NCI-H146 (cell line): ENCODE measurements around the gene SLC4A9.
"Not testable (repeated sequence)": the region's sequence is repeated elsewhere in the genome, so short reads cannot be mapped to it uniquely, and the experiment has no call there.

Source experiments
- DNase-seq: peaks from one replicate; lab custom pipeline; 2025; lab: John Stamatoyannopoulos, UW

Gene SLC4A9

DNA sequence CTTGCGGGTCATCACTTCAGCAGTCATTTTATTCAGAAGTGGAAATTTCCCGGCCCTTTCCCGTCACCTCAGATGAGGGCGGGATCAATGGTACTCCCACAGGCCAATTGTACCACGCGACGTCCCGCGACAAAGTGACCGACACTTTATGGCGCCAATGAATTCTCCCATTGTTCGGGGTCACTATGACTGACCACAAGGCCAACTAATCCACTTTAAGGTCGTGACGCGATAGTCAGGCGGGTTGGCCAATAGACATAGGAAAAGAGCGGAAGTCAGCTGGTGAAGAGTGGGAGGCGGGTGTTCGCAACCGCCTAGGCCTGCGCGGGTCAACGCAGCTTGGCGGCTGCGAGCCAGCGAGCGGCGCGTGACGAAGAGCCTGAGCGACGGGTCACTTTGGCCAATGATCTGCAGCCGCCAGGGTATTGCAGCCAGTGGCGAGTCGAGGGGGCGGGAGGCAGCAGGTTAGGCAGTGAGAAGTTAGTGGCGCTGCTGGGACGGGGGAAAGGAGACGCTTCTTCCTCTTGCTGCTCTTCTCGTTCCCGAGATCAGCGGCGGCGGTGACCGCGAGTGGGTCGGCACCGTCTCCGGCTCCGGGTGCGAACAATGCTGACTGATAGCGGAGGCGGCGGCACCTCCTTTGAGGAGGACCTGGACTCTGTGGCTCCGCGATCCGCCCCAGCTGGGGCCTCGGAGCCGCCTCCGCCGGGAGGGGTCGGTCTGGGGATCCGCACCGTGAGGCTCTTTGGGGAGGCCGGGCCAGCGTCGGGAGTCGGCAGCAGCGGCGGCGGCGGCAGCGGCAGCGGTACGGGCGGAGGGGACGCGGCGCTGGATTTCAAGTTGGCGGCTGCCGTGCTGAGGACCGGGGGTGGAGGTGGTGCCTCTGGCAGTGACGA lies 41.6 kb downstream of the SLC4A9 start, which contains the start of gene ANKHD1:
Gene ANKHD1 (plus strand): TSS at position 472 of the 896 bp plus-strand sequence. CDS start 135 bp downstream, at position 607.
- DNase-seq = peak; percentile 99

DNA sequence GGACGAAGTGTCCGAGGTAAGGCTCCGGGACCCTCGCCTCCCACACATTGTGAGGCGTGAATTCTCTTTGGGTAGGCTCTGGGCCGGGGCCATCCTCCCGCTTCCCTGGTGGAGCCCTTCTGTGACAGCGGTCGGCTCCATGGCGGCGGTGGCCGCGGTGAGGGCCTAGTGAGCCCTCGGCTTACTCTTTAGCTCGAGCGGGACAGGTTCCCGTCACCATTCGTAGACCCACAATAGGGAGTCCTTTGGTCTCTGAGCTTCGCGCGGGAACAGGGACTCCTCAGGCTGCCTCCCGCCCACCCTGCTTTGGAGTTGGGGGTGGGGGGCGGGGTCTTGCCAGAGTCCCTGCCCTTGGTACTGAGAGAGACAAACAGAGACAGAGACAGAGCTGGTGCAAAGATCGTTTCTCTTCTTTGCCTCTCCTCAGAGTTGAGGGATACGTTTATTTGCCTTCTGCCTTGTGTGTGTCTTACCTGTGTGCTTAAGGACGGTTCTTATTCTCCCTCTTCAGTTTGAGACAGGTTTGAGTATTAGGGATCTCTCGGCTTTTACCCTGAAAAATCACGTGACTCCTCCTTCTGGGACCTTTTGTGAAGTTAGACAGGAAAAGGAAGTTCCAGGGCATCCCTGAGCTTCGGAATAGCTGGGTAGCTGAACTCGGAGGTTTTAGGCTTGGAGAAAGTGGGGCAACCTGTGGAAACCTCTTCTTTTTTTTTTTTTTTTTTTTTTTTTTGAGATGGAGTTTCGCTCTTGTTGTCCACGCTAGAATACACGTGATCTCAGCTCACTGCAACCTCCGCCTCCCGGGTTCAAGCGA lies 42.5 kb downstream of the SLC4A9 start:
- peak; percentile 57 for DNase-seq

DNA sequence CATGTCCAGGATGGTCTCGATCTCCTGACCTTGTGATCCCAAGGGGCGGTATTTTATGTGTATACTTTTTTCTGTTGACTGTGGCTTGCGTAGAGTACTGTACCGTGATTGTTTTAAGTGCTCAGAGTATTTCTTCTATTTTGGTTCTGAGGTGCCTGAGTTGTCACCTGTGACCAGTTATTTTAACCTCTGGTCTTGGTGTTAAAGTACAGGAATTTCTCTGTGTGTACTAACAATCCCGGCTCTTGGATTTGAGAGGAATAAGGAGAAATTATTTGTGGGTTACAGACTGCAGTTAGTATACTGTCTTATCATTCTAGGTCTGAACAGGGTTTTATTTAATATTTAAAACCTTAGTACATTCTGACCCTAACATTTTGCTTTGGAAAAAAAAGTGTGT lies 43.6 kb downstream of the SLC4A9 start:
- DNase-seq = no peak

DNA sequence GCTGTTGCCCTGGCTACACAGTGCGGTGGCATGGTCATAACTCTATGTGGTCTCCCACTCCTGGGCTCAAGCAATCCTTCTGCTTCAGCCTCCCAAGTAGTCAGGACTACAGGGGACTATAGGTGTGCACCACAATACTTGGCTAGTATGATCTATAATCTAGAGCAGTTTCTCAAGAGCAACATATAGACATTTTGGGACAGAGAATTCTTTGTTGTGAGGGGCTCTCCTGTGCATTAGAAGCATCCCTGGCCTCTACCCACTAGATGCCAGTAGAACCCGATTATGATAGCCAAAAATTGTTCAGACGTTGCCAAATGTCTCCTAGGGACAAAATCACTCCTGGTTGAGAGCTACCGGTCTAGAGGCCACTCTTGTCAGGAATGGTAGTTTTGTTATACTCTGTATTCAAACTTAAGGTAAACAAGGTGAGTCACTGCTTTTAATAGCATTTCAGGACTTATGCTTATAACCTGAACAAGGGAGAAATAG lies 48.8 kb downstream of the SLC4A9 start:
- no peak for DNase-seq

DNA sequence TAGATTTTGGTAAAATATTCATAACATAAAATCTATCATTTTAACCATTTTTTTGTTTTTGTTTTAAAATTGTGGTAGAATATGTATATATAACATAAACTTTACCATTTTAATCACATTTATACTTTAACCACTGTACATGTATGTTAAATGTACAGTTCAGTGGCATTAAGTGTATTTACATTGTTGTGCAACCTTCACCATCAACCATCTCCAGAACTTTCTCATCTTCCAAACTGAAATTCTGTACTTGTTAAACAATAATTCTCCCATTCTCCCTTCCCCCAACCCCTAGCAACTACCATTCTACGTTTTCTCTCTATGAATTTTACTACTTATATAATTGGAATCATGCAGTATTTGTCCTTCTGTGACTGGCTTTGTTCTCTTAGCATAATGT lies 53.2 kb downstream of the SLC4A9 start:
- DNase-seq = no peak

DNA sequence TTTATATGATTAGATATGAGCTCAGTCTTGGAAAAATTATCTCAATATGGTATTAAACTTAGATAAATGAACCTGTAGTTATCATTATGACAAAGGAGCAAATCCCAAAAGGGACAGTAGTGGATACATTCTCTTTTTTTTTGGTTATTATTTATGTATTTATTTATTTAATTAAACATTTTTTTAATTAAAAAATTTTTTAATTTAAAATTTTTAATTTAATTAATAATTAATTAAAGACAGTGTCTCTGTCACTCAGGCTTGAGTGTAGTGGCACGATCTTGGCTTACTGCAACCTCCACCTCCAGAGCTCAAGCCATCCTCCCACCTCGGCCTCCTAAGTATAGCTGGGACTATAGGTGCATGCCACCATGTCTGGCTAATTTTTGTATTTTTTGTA lies 57.2 kb downstream of the SLC4A9 start:
- no peak for DNase-seq

DNA sequence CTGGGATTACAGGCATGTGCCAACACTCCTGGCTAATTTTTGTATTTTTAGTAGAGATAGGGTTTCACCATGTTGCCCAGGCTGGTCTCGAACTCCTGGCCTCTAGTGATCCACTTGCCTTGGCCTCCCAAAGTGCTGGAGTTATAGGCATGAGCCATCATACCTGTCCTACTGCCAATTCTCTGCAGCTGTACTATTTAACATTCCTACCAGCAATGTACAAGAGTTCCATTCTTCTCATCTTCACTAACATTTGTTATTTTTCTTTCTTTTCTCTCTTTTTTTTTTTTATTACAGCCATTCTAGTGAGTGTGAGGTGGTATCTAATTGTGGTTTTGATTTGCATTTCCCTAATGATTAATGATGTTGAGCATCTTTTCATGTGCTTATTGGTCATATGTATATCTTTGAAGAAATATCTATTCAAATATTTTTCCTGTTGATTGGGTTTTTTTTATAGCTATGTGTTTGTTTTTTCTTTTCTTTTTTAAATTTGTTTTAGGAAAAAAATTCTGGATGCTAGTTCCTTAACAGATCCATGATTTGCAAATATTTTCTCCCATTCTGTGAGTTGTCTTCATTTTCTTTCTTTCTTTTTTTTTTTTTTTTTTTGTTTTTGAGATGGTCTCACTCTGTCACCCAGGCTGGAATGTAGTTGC lies 59.0 kb downstream of the SLC4A9 start:
- DNase-seq = no peak

DNA sequence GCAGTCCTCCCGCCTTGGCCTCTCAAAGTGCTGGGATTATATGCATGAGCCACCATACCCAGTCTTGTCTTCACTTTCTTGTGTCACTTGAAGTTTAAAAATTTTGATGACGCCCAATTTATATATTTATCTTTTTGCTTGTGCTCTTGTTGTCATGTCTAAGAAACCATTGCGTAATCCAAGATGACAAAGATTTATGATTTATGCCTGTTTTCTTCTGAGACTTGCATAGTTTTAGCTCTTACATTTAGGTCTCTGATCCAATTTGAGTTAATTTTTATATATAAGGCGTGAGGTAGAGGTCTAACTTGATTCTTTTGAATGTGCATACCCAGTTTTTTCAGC lies 60.2 kb downstream of the SLC4A9 start:
- no peak for DNase-seq

DNA sequence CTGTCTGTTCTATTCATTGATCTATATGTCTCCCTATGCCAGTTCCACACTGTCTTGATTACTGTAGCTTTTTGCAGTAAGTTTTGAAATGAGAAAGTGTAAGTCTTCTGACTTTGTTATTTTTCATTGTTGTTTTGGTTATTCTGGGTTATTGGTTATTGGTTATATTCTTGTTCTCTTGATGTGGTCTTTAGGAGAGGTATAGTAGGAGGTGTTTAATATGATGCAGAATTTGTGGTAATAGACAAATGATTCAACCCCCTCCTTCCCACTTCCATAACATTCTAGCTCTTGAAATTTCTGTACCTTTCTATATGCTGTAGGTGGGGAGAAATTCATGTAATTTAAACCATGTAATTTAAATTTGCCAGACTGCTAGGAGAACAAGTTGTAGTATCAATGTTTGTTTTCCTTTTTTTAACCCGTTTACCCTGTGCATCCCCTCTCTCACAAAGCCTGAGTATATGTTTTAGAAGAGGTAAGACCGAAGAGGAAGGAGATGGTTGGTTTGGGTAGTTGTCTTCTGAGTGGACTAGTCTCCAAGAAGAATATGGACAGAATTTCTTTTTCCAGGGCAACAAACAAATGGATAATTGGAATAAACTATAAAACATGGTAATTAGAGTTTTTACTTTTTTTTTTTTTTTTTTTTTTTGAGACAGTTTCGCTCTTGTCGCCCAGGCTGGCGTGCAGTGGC lies 60.8 kb downstream of the SLC4A9 start:
- no peak for DNase-seq

DNA sequence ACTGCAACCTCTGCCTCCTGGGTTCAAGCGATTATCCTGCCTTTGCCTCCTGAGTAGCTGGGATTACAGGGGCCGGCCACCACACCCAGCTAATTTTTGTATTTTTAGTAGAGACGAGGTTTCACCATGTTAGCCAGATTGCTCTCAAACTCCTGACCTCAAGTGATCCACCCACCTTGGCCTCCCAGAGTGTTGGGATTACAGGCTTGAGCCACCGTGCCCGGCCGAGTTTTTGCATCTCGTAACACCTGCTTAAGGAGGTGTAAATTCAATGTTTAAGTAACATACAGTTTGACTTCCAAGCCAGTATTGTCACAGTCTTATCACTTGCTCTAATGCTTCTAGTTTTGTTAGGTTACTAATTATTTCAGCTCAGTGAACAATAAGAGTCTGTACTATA lies 61.4 kb downstream of the SLC4A9 start:
- DNase-seq = not testable (repeated sequence)

DNA sequence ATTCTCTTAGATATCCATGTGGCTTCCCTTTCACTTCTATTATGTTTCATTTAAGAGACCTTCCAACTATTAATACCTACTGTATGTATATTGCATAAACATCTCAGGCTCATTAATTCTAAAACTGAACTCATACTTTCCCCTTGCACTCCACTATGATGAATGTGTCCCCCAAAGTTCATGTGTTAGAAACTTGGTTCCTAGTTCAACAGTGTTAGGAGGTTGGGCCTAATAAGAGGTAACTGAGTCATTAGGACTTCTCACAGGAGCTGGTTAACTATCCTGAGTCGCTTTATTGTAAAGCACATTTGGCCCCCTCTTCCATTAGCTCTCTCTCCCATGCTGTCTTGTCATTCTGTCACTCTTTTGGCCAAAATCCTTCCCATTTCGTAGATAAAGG lies 63.6 kb downstream of the SLC4A9 start:
- DNase-seq = no peak

DNA sequence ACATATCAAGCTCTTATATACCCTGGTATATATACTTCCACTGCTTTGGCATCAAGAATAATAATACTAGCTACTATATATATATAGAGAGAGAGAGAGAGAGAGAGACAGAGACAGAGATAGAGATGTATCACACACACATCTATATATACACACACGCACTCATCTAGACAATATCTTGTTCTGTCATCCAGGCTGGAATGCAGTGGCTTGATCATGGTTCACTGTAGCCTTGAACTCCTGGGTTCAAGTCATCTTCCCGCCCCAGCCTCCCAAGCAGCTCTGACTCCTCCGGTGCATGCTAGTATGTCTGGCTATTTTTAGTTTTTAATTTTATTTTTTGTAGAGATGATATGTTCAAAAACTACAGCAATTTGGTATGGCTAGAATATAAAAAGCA lies 64.1 kb downstream of the SLC4A9 start:
- DNase-seq = no peak
